ENCODE measurements around the gene CCDC158. TPM values are rescaled to one million over a fixed set of nuclear protein-coding genes. Genes with fewer than 3 reads are reported as not detected.

The CCDC158 gene
- total RNA-seq, 1 donor from 2014 or later: not detected

- no peak for DNase-seq (ENCODE audit: low read depth, low spot score)
- H3K4me1 Mint-ChIP-seq: peaks cover 14% of the 10 kb centered on the region
- H3K36me3 Mint-ChIP-seq (ENCODE audit: low read depth): peaks cover 10% of the 10 kb centered on the region
- H3K27me3 Mint-ChIP-seq (ENCODE audit: low read depth): peaks cover 58% of the 10 kb centered on the region
- H3K9me3 Mint-ChIP-seq: peaks cover 13% of the 10 kb centered on the region
- TF ChIP-seq CTCF (conservative IDR thresholded peaks at IDR 0.05): no peak
- H3K27ac Mint-ChIP-seq (ENCODE audit: unreplicated experiment): no peak overlapping the region
- H3K4me3 Mint-ChIP-seq: no peak overlapping the region
Measured at GRCh38 chr4:76377481-76377901, 43.5 kb downstream of the CCDC158 start.

- peaks cover 60% of the 10 kb centered on the region for H3K27me3 Mint-ChIP-seq (ENCODE audit: low read depth)
- H3K27ac Mint-ChIP-seq (ENCODE audit: unreplicated experiment): no peak overlapping the region
- peaks cover 14% of the 10 kb centered on the region for H3K4me1 Mint-ChIP-seq
- peaks cover 7% of the 10 kb centered on the region for H3K36me3 Mint-ChIP-seq (ENCODE audit: low read depth)
- DNase-seq (ENCODE audit: low read depth, low spot score): no peak
- no peak overlapping the region for H3K4me3 Mint-ChIP-seq
- TF ChIP-seq CTCF (conservative IDR thresholded peaks at IDR 0.05): no peak
- H3K9me3 Mint-ChIP-seq: peaks cover 10% of the 10 kb centered on the region
Measured at GRCh38 chr4:76376534-76376933, 44.4 kb downstream of the CCDC158 start.

- peaks cover 7% of the 10 kb centered on the region for H3K36me3 Mint-ChIP-seq (ENCODE audit: low read depth)
- no peak for DNase-seq (ENCODE audit: low read depth, low spot score)
- peaks cover 58% of the 10 kb centered on the region for H3K27me3 Mint-ChIP-seq (ENCODE audit: low read depth)
- no peak overlapping the region for H3K27ac Mint-ChIP-seq (ENCODE audit: unreplicated experiment)
- H3K4me1 Mint-ChIP-seq: peaks cover 14% of the 10 kb centered on the region
- no peak for TF ChIP-seq CTCF (conservative IDR thresholded peaks at IDR 0.05)
- H3K9me3 Mint-ChIP-seq: peaks cover 6% of the 10 kb centered on the region
- no peak overlapping the region for H3K4me3 Mint-ChIP-seq
Measured at GRCh38 chr4:76375703-76376102, 45.2 kb downstream of the CCDC158 start.

- peaks cover 58% of the 10 kb centered on the region for H3K27me3 Mint-ChIP-seq (ENCODE audit: low read depth)
- H3K27ac Mint-ChIP-seq (ENCODE audit: unreplicated experiment): no peak overlapping the region
- peaks cover 14% of the 10 kb centered on the region for H3K4me1 Mint-ChIP-seq
- H3K36me3 Mint-ChIP-seq (ENCODE audit: low read depth): no peaks in the 10 kb centered on the region
- DNase-seq (ENCODE audit: low read depth, low spot score): no peak
- H3K9me3 Mint-ChIP-seq: peaks cover under 1% of the 10 kb centered on the region
- no peak overlapping the region for H3K4me3 Mint-ChIP-seq
- peak; percentile 26 for TF ChIP-seq CTCF (conservative IDR thresholded peaks at IDR 0.05)
Measured at GRCh38 chr4:76374798-76375197, 46.1 kb downstream of the CCDC158 start.

- peaks cover 58% of the 10 kb centered on the region for H3K27me3 Mint-ChIP-seq (ENCODE audit: low read depth)
- no peak overlapping the region for H3K27ac Mint-ChIP-seq (ENCODE audit: unreplicated experiment)
- no peaks in the 10 kb centered on the region for H3K36me3 Mint-ChIP-seq (ENCODE audit: low read depth)
- no peak overlapping the region for H3K4me3 Mint-ChIP-seq
- H3K9me3 Mint-ChIP-seq: no peaks in the 10 kb centered on the region
- TF ChIP-seq CTCF (conservative IDR thresholded peaks at IDR 0.05): no peak
- peaks cover 14% of the 10 kb centered on the region for H3K4me1 Mint-ChIP-seq
- no peak for DNase-seq (ENCODE audit: low read depth, low spot score)
Measured at GRCh38 chr4:76373919-76374552, 46.9 kb downstream of the CCDC158 start.

Measured in neural crest cell (in vitro differentiated cells).